Measurements from ENCODE around the gene MMP19. TPM values are rescaled to one million over a fixed set of nuclear protein-coding genes. Genes with fewer than 3 reads are reported as not detected.
A peak's percentile ranks its signal among the peaks of the same experiment; 100 is the strongest.

MMP19 gene
- total and polyA plus RNA-seq, 2 of the 4 experiments (the other 2 are of a cell fraction): 9.9 to 34.7 TPM

DNA sequence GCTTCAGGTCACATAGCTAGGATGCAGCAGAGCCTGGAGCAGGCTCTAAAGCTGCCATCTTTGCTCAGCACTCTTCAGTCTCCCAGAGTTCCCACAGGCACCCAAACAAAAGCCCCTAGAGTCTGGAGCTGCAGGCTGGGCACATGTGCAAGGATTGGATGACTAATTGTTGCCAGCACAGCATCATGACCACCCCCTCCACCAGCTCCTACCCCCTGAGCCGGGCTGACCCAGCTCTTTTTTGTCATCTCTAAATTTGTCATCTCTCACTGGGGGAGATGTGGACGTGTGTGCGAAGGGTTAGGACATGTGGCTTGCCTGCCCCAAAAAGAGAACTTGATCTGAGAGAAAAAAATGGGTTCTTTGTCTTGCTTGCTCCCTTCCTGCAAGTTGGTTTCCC, 4.3 kb upstream of the MMP19 start (continued):
- TF ChIP-seq MAFK (IDR thresholded peaks at IDR 0.05; ENCODE audit: low read depth, low read length): peak; percentile 62

DNA sequence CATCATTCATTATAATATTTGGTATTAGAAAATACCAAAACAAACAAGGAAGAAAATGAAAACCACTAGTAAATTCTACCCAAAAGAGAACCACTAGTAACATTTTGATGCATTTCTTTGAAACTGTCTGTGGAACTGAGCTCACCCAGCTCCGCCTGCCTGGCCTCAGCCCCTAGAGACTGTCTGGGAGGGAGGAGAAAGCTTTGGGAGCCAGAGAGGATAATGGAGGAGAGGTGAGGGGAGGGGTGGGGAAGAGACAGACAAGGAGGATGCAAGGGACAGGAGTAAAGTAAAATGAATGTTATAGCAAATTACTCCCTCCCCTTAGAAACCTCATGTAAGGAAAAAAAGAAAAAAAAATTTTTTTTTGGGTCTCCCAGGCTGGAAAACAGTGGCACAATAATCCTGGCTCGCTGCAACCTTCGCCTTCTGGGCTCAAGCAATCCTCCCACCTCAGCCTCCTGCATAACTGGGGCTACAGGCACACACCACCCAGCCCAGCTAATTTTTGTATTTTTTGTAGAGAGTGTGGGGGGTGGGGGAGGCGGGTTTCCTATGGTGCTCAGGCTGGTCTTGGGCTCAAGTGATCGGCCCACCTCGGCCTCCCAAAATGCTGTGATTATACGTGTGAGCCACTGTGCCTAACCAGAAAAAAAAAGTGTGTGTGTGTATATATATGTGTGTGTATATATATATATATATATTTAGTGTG, 3.2 kb upstream of the MMP19 start:
- WGBS, 2 experiments (ENCODE audit: extremely low coverage in 2 of 2, insufficient read length in 1 of 2): 90% methylated on average over 2 of the region's 7 CpGs; no CpG with 5 or more reads in 1 of the 2 experiments
- Histone ChIP-seq H2AK5ac (ENCODE audit: low read depth, low read length) (peak overlapping the region; percentile 29; the same call in 1 of the 2 replicates), H3K27ac (ENCODE audit: insufficient read depth, low read length) (no peak overlapping the region), H4K20me1 (ENCODE audit: insufficient read depth, low read length) (no peaks in the 10 kb centered on the region), H2AFZ (replicated peaks; ENCODE audit: low read length, poor library complexity) (no peak overlapping the region), H3K36me3 (ENCODE audit: control insufficient read depth, insufficient read depth, low read length) (peaks cover under 1% of the 10 kb centered on the region; the same call in 1 of the 2 replicates), H4K5ac (ENCODE audit: low read depth, low read length) (peak overlapping the region; percentile 12; the same call in 1 of the 2 replicates), H3K9me3 (ENCODE audit: control insufficient read depth, insufficient read depth, low read length) (no peaks in the 10 kb centered on the region), H3K14ac (replicated peaks; ENCODE audit: low read depth, low read length) (no peak overlapping the region), H2BK5ac (ENCODE audit: low read depth, low read length, poor library complexity, severe bottlenecking) (no peak overlapping the region), H2BK15ac (ENCODE audit: low read depth, low read length) (no peak overlapping the region), H2BK120ac (ENCODE audit: low read depth, low read length) (no peak overlapping the region; the same call in 1 of the 2 replicates), H2BK20ac (ENCODE audit: low read depth, low read length) (no peak overlapping the region), H4K8ac (ENCODE audit: low read depth in 2 of 2, low read length in 2 of 2) (no peak overlapping the region), H3K27me3 (ENCODE audit: control insufficient read depth, insufficient read depth, low read length) (no peaks in the 10 kb centered on the region), H3K4me1 (ENCODE audit: control insufficient read depth, insufficient read depth, low read length) (peaks cover 21% of the 10 kb centered on the region), H3K9me1 (ENCODE audit: insufficient read depth, low read length) (peaks cover 20% of the 10 kb centered on the region), H3K79me1 (ENCODE audit: low read depth in 1 of 2, low read length in 2 of 2) (peaks cover 15 to 25% of the 10 kb centered on the region in 2 experiments), H3K18ac (ENCODE audit: low read depth, low read length) (no peak overlapping the region), H2AK9ac (replicated peaks; ENCODE audit: low read depth, low read length, poor library complexity) (peak overlapping the region; percentile 65), H3K4me3 (ENCODE audit: insufficient read depth, low read depth, low read length) (no peak overlapping the region), H4K91ac (ENCODE audit: insufficient read depth, low read depth, low read length) (no peak overlapping the region), H3K4ac (ENCODE audit: low read depth, low read length) (no peak overlapping the region), H3K4me2 (ENCODE audit: low read depth, low read length) (no peak overlapping the region), H3K56ac (ENCODE audit: extremely low read depth, insufficient read depth, low read length) (no peak overlapping the region), H3K9ac (ENCODE audit: low read depth, low read length) (no peak overlapping the region), H3K23ac (ENCODE audit: low read depth, low read length) (no peak overlapping the region)
- no peak for ATAC-seq (ENCODE audit: low read depth)
- intact Hi-C loops (cut with micrococcal nuclease) (no loop called here), in situ Hi-C loops (cut with MboI; ENCODE audit: low sequenced_read_pairs) (no loop called here), dilution Hi-C loops (cut with HindIII; ENCODE audit: low sequenced_read_pairs, unreplicated experiment) (no loop called here)
- ChIA-PET CTCF (interaction anchor here (1.0 kb wide), 1 partner anchor 84 kb away, joined by 3 read pairs; no protein-coding TSS in a partner anchor), POLR2A (ENCODE audit: unreplicated experiment) (interaction anchor here (0.6 kb wide), 1 partner anchor 110 kb away, joined by 3 read pairs; no protein-coding TSS in a partner anchor)
- BruUV-seq (replicated peaks): no TSS peak
- no peak for DNase-seq
- TF ChIP-seq RCOR1 (IDR thresholded peaks at IDR 0.05; ENCODE audit: insufficient replicate concordance, low read length) (no peak), MXI1 (IDR thresholded peaks at IDR 0.05; ENCODE audit: borderline replicate concordance, low read depth, low read length) (no peak), CEBPB (IDR thresholded peaks at IDR 0.05; ENCODE audit: low read depth, low read length) (no peak), RAD21 (IDR thresholded peaks at IDR 0.05; ENCODE audit: low read length) (no peak), BHLHE40 (IDR thresholded peaks at IDR 0.05; ENCODE audit: low read depth, low read length) (no peak), NFE2L2 (IDR thresholded peaks at IDR 0.05; ENCODE audit: low read depth, low read length) (no peak), POLR2A (IDR thresholded peaks at IDR 0.05; ENCODE audit: low read depth, low read length) (no peak), MAFK (IDR thresholded peaks at IDR 0.05; ENCODE audit: low read depth, low read length) (no peak), MAZ (IDR thresholded peaks at IDR 0.05; ENCODE audit: borderline replicate concordance, low read depth, low read length) (no peak), CTCF (conservative IDR thresholded peaks at IDR 0.05; ENCODE audit: low read depth, low read length) (no peak), FOS (IDR thresholded peaks at IDR 0.05; ENCODE audit: low read depth, low read length) (no peak)
- TF ChIP-seq, protein P1, sequence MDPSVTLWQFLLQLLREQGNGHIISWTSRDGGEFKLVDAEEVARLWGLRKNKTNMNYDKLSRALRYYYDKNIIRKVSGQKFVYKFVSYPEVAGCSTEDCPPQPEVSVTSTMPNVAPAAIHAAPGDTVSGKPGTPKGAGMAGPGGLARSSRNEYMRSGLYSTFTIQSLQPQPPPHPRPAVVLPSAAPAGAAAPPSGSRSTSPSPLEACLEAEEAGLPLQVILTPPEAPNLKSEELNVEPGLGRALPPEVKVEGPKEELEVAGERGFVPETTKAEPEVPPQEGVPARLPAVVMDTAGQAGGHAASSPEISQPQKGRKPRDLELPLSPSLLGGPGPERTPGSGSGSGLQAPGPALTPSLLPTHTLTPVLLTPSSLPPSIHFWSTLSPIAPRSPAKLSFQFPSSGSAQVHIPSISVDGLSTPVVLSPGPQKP (IDR thresholded peaks at IDR 0.05; ENCODE audit: borderline replicate concordance, low read depth, low read length): no peak
